GM18951 (cell line): ENCODE measurements around the gene ACAT2.
"Not testable (repeated sequence)": the region's sequence is repeated elsewhere in the genome, so short reads cannot be mapped to it uniquely, and the experiment has no call there.

Source experiments
- POLR2A ChIP-seq: IDR thresholded peaks from 4 replicates; pipeline ENCODE4 v1.6.1; 2011; ENCODE audit warnings: mild to moderate bottlenecking; ENCODE audit not compliant: insufficient read length, insufficient read depth; ENCODE audit errors: extremely low read depth
- in situ Hi-C: fragments of 300-500 bp; cut with MboI; formaldehyde crosslinking; loops from one replicate; pipeline ENCODE4 v1.12.0; 2022; ENCODE audit warnings: low sequenced_read_pairs, mixed read lengths, inconsistent platforms; ENCODE audit not compliant: unreplicated experiment

Gene ACAT2

GRCh38 chr6:159724778-159725177 lies 37.1 kb upstream of the ACAT2 start:
- in situ Hi-C loops, result loop anchor here (25.0 kb wide), 1 partner anchor 213 kb away; no protein-coding TSS in a partner anchor
- TF ChIP-seq POLR2A, result no peak

GRCh38 chr6:159725208-159725607 lies 36.6 kb upstream of the ACAT2 start:
- in situ Hi-C loops, result not testable (repeated sequence)

GRCh38 chr6:159726255-159726917 lies 35.5 kb upstream of the ACAT2 start:
- in situ Hi-C loops, result no loop called here
- TF ChIP-seq POLR2A, result no peak

- in situ Hi-C loops, result no loop called here
- peak; percentile 94 for TF ChIP-seq POLR2A
These were observed 34.7 kb upstream of the ACAT2 start, which contains the start of gene WTAP for GRCh38 chr6:159726918-159727716. Gene WTAP, plus strand, starts transcription at chr6:159727506. Its CDS starts 8,760 bp downstream, at chr6:159736266.

- in situ Hi-C loops, result no loop called here
- no peak for TF ChIP-seq POLR2A
These were observed 34.0 kb upstream of the ACAT2 start for GRCh38 chr6:159727717-159728445.

GRCh38 chr6:159728531-159728964 lies 33.3 kb upstream of the ACAT2 start:
- in situ Hi-C loops, result no loop called here
- TF ChIP-seq POLR2A, result no peak

GRCh38 chr6:159729598-159730331 lies 32.1 kb upstream of the ACAT2 start:
- in situ Hi-C loops, result no loop called here
- no peak for TF ChIP-seq POLR2A

GRCh38 chr6:159730332-159730676 lies 31.5 kb upstream of the ACAT2 start:
- in situ Hi-C loops, result no loop called here
- no peak for TF ChIP-seq POLR2A

- in situ Hi-C loops, result not testable (repeated sequence)
These were observed 29.3 kb upstream of the ACAT2 start for GRCh38 chr6:159732550-159732949.

GRCh38 chr6:159733395-159733794 lies 28.4 kb upstream of the ACAT2 start:
- in situ Hi-C loops, result not testable (repeated sequence)

GRCh38 chr6:159736908-159737307 lies 24.9 kb upstream of the ACAT2 start:
- no peak for TF ChIP-seq POLR2A
- in situ Hi-C loops, result no loop called here

- TF ChIP-seq POLR2A, result no peak
- in situ Hi-C loops, result no loop called here
These were observed 22.5 kb upstream of the ACAT2 start for GRCh38 chr6:159739341-159739740.

- no peak for TF ChIP-seq POLR2A
- in situ Hi-C loops, result no loop called here
These were observed 19.7 kb upstream of the ACAT2 start for GRCh38 chr6:159742165-159742564.
